Activated naive CD8-positive, alpha-beta T cell (primary cell): ENCODE results near the gene CACNA1D.

Source experiments
- H3K27ac Mint-ChIP-seq: one replicate; pipeline ENCODE4 v1.8.0; 2021; ENCODE audit warnings: mixed read lengths
- H3K27me3 Mint-ChIP-seq: one replicate; pipeline ENCODE4 v1.8.0; 2021; ENCODE audit warnings: mixed read lengths
- H3K36me3 Mint-ChIP-seq: one replicate; pipeline ENCODE4 v1.8.0; 2021; ENCODE audit warnings: mixed read lengths
- H3K4me1 Mint-ChIP-seq: one replicate; pipeline ENCODE4 v1.8.0; 2021; ENCODE audit warnings: low read depth, mixed read lengths
- H3K4me3 Mint-ChIP-seq: one replicate; pipeline ENCODE4 v1.8.0; 2021; ENCODE audit warnings: mild to moderate bottlenecking, mixed read lengths
- H3K9me3 Mint-ChIP-seq: one replicate; pipeline ENCODE4 v1.8.0; 2021; ENCODE audit warnings: low read depth, mixed read lengths

CACNA1D gene

GRCh38 chr3:53788038-53788437 lies 293.6 kb downstream of the CACNA1D start:
- Mint-ChIP-seq H3K27me3 (peaks cover 6% of the 10 kb centered on the region), H3K36me3 (no peaks in the 10 kb centered on the region), H3K27ac (no peak overlapping the region), H3K9me3 (no peaks in the 10 kb centered on the region), H3K4me1 (no peaks in the 10 kb centered on the region), H3K4me3 (no peak overlapping the region)

- no peaks in the 10 kb centered on the region for H3K9me3 Mint-ChIP-seq
- H3K27ac Mint-ChIP-seq: no peak overlapping the region
- no peaks in the 10 kb centered on the region for H3K36me3 Mint-ChIP-seq
- H3K4me3 Mint-ChIP-seq: no peak overlapping the region
- H3K27me3 Mint-ChIP-seq: peaks cover 6% of the 10 kb centered on the region
- H3K4me1 Mint-ChIP-seq: no peaks in the 10 kb centered on the region
Observed at GRCh38 chr3:53789459-53789858, 295.0 kb downstream of the CACNA1D start.

- Mint-ChIP-seq H3K36me3 (no peaks in the 10 kb centered on the region), H3K27ac (no peak overlapping the region), H3K4me1 (no peaks in the 10 kb centered on the region), H3K9me3 (no peaks in the 10 kb centered on the region), H3K27me3 (peaks cover 8% of the 10 kb centered on the region), H3K4me3 (no peak overlapping the region)
Observed at GRCh38 chr3:53790470-53790869, 296.1 kb downstream of the CACNA1D start.

- H3K27me3 Mint-ChIP-seq: peaks cover 8% of the 10 kb centered on the region
- H3K4me3 Mint-ChIP-seq: no peak overlapping the region
- H3K27ac Mint-ChIP-seq: no peak overlapping the region
- H3K4me1 Mint-ChIP-seq: no peaks in the 10 kb centered on the region
- no peaks in the 10 kb centered on the region for H3K9me3 Mint-ChIP-seq
- no peaks in the 10 kb centered on the region for H3K36me3 Mint-ChIP-seq
Observed at GRCh38 chr3:53791317-53791716, 296.9 kb downstream of the CACNA1D start.

- Mint-ChIP-seq H3K27me3 (peaks cover 8% of the 10 kb centered on the region), H3K4me1 (no peaks in the 10 kb centered on the region), H3K4me3 (no peak overlapping the region), H3K36me3 (no peaks in the 10 kb centered on the region), H3K9me3 (no peaks in the 10 kb centered on the region), H3K27ac (no peak overlapping the region)
Observed at GRCh38 chr3:53792866-53793265, 298.5 kb downstream of the CACNA1D start.

GRCh38 chr3:53794597-53794996 lies 300.2 kb downstream of the CACNA1D start:
- Mint-ChIP-seq H3K4me3 (no peak overlapping the region), H3K4me1 (no peaks in the 10 kb centered on the region), H3K27ac (no peak overlapping the region), H3K36me3 (no peaks in the 10 kb centered on the region), H3K27me3 (peaks cover 7% of the 10 kb centered on the region), H3K9me3 (no peaks in the 10 kb centered on the region)

GRCh38 chr3:53795176-53795575 lies 300.8 kb downstream of the CACNA1D start:
- no peaks in the 10 kb centered on the region for H3K4me1 Mint-ChIP-seq
- no peak overlapping the region for H3K4me3 Mint-ChIP-seq
- no peaks in the 10 kb centered on the region for H3K36me3 Mint-ChIP-seq
- no peak overlapping the region for H3K27ac Mint-ChIP-seq
- peaks cover 2% of the 10 kb centered on the region for H3K27me3 Mint-ChIP-seq
- no peaks in the 10 kb centered on the region for H3K9me3 Mint-ChIP-seq

- H3K9me3 Mint-ChIP-seq: no peaks in the 10 kb centered on the region
- peaks cover 2% of the 10 kb centered on the region for H3K27me3 Mint-ChIP-seq
- H3K4me1 Mint-ChIP-seq: no peaks in the 10 kb centered on the region
- H3K4me3 Mint-ChIP-seq: no peak overlapping the region
- H3K36me3 Mint-ChIP-seq: no peaks in the 10 kb centered on the region
- no peak overlapping the region for H3K27ac Mint-ChIP-seq
Observed at GRCh38 chr3:53795789-53796560, 301.6 kb downstream of the CACNA1D start.

GRCh38 chr3:53798144-53798543 lies 303.7 kb downstream of the CACNA1D start:
- Mint-ChIP-seq H3K4me1 (no peaks in the 10 kb centered on the region), H3K4me3 (no peak overlapping the region), H3K27me3 (peaks cover 2% of the 10 kb centered on the region), H3K36me3 (no peaks in the 10 kb centered on the region), H3K9me3 (no peaks in the 10 kb centered on the region), H3K27ac (no peak overlapping the region)

GRCh38 chr3:53799338-53799865 lies 305.0 kb downstream of the CACNA1D start:
- H3K27me3 Mint-ChIP-seq: peaks cover 2% of the 10 kb centered on the region
- no peaks in the 10 kb centered on the region for H3K9me3 Mint-ChIP-seq
- H3K4me3 Mint-ChIP-seq: no peak overlapping the region
- no peaks in the 10 kb centered on the region for H3K36me3 Mint-ChIP-seq
- no peaks in the 10 kb centered on the region for H3K4me1 Mint-ChIP-seq
- no peak overlapping the region for H3K27ac Mint-ChIP-seq

- Mint-ChIP-seq H3K36me3 (no peaks in the 10 kb centered on the region), H3K4me1 (no peaks in the 10 kb centered on the region), H3K27ac (no peak overlapping the region), H3K9me3 (no peaks in the 10 kb centered on the region), H3K4me3 (no peak overlapping the region), H3K27me3 (no peaks in the 10 kb centered on the region)
Observed at GRCh38 chr3:53800041-53800906, 305.9 kb downstream of the CACNA1D start.

GRCh38 chr3:53801319-53801718 lies 306.9 kb downstream of the CACNA1D start:
- H3K36me3 Mint-ChIP-seq: no peaks in the 10 kb centered on the region
- no peak overlapping the region for H3K27ac Mint-ChIP-seq
- H3K9me3 Mint-ChIP-seq: no peaks in the 10 kb centered on the region
- H3K4me3 Mint-ChIP-seq: no peak overlapping the region
- H3K4me1 Mint-ChIP-seq: no peaks in the 10 kb centered on the region
- H3K27me3 Mint-ChIP-seq: no peaks in the 10 kb centered on the region

GRCh38 chr3:53802256-53802880 lies 308.0 kb downstream of the CACNA1D start:
- no peaks in the 10 kb centered on the region for H3K36me3 Mint-ChIP-seq
- no peaks in the 10 kb centered on the region for H3K27me3 Mint-ChIP-seq
- no peak overlapping the region for H3K27ac Mint-ChIP-seq
- no peaks in the 10 kb centered on the region for H3K4me1 Mint-ChIP-seq
- no peaks in the 10 kb centered on the region for H3K9me3 Mint-ChIP-seq
- H3K4me3 Mint-ChIP-seq: no peak overlapping the region

GRCh38 chr3:53803124-53803815 lies 308.9 kb downstream of the CACNA1D start:
- H3K27me3 Mint-ChIP-seq: no peaks in the 10 kb centered on the region
- H3K27ac Mint-ChIP-seq: no peak overlapping the region
- H3K9me3 Mint-ChIP-seq: no peaks in the 10 kb centered on the region
- H3K4me3 Mint-ChIP-seq: no peak overlapping the region
- no peaks in the 10 kb centered on the region for H3K36me3 Mint-ChIP-seq
- no peaks in the 10 kb centered on the region for H3K4me1 Mint-ChIP-seq
